Activated CD4-positive, alpha-beta T cell treated with anti-CD3 and anti-CD28 coated beads, Interleukin-2, amount 50 U/mL, for 24 hours (primary cell): ENCODE data around the gene CRYBG2.
A peak's percentile ranks its signal among the peaks of the same experiment; 100 is the strongest.
"Not testable (repeated sequence)": the region's sequence is repeated elsewhere in the genome, so short reads cannot be mapped to it uniquely, and the experiment has no call there.

Experiments used
- DNase-seq, 2 donors: peaks; one replicate each; pipeline ENCODE4 v3.0.0-alpha.2; 2020; ENCODE audit warnings: low read depth in 1 of 2, low spot score in 1 of 2

CRYBG2 gene

GRCh38 chr1:26296340-26297056 is 57.4 kb downstream of the CRYBG2 start:
- no peak for DNase-seq

- DNase-seq: no peak
These were observed 58.5 kb downstream of the CRYBG2 start for GRCh38 chr1:26295194-26296138.

GRCh38 chr1:26293911-26294463 is 59.9 kb downstream of the CRYBG2 start:
- DNase-seq: no peak

GRCh38 chr1:26292735-26293134 is 61.2 kb downstream of the CRYBG2 start:
- not testable (repeated sequence) for DNase-seq

GRCh38 chr1:26291939-26292338 is 62.0 kb downstream of the CRYBG2 start:
- DNase-seq: no peak

- DNase-seq: no peak
These were observed 62.5 kb downstream of the CRYBG2 start for GRCh38 chr1:26291433-26291832.

GRCh38 chr1:26290882-26291261 is 63.1 kb downstream of the CRYBG2 start:
- DNase-seq: no peak

- no peak for DNase-seq
These were observed 63.6 kb downstream of the CRYBG2 start for GRCh38 chr1:26290122-26290881.

- DNase-seq: no peak
These were observed 64.5 kb downstream of the CRYBG2 start for GRCh38 chr1:26289158-26290059.

GRCh38 chr1:26288311-26288941 is 65.5 kb downstream of the CRYBG2 start:
- peak in 1 of 2 donors; percentile 66 for DNase-seq

GRCh38 chr1:26287811-26288210 is 66.1 kb downstream of the CRYBG2 start:
- DNase-seq: no peak

- DNase-seq: peak in 1 of 2 donors; percentile 46
These were observed 66.8 kb downstream of the CRYBG2 start for GRCh38 chr1:26287033-26287711.

GRCh38 chr1:26286064-26286416 is 67.9 kb downstream of the CRYBG2 start:
- no peak for DNase-seq

GRCh38 chr1:26285366-26286063 is 68.4 kb downstream of the CRYBG2 start:
- DNase-seq: no peak

GRCh38 chr1:26284597-26285347 is 69.2 kb downstream of the CRYBG2 start:
- DNase-seq: peak; percentile 86 to 96

GRCh38 chr1:26283871-26284596 is 69.9 kb downstream of the CRYBG2 start:
- no peak for DNase-seq

- no peak for DNase-seq
These were observed 70.6 kb downstream of the CRYBG2 start for GRCh38 chr1:26283279-26283853.
